SW 1271 (cell line): ENCODE measurements around the gene SLC35F2.
"Not testable (repeated sequence)": the region's sequence is repeated elsewhere in the genome, so short reads cannot be mapped to it uniquely, and the experiment has no call there.

Experiments
- DNase-seq, 2 experiments: peaks; one replicate each; lab custom pipeline; 2025; lab: John Stamatoyannopoulos, UW

The SLC35F2 gene, protein sequence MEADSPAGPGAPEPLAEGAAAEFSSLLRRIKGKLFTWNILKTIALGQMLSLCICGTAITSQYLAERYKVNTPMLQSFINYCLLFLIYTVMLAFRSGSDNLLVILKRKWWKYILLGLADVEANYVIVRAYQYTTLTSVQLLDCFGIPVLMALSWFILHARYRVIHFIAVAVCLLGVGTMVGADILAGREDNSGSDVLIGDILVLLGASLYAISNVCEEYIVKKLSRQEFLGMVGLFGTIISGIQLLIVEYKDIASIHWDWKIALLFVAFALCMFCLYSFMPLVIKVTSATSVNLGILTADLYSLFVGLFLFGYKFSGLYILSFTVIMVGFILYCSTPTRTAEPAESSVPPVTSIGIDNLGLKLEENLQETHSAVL

DNA sequence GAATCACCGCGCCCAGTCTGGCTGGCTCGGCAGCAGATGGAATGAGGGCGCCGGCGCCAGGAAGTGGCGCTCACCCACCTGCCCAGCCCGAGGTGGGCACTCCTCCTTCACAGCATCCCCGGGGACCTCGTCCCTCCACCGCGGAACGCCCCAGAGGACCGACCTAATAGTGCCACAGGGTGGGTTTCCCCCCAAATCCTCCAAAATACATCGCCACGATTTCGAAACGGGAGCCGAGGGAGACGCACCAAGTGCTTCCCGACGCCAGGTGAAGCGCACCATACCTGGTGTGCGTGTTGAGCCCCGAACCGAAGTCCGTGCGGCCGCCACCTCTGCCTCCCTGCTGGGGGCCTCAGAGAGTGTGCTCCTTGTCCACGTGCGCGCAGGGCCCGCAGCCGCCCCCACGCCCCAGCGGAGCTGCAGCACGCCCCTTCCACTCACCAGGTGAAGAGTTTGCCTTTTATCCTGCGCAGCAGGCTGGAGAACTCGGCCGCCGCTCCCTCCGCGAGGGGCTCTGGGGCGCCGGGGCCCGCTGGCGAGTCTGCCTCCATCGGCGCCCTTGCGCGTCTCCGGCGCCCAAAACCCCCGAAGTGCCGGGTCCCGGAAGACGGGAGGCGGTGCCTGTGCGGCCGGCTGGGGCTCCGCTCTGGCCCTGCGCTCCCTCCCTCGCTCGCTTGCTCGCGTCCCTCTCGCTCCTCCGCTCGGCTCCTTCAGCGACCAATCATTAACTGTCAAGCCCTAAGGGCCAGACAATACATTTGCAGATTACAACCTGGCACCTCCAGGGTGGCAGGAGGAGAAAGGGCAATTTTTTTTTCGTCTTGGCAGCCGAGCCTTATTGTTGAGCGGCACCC lies at the start of gene SLC35F2:
Gene SLC35F2 (minus strand): TSS at position 571 of the 854 bp plus-strand sequence. CDS start 20 bp downstream, at position 551.
- DNase-seq, result peak; percentile 87 to 95

DNA sequence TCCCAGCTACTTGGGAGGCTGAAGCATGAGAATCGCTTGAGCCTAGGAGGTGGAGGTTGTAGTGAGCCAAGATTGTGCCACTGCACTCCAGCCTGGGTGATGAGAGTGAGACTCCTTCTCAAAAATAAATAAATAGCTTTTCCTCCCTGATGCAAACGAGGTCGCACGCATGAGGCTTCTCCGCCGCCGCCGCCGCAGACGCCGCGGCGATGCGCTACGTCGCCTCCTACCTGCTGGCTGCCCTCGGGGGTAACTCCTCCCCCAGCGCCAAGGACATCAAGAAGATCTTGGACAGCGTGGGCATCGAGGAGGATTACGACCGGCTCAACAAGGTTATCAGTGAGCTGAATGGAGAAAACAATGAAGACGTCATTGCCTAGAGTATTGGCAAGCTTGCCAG lies 49.6 kb upstream of the SLC35F2 start:
- no peak for DNase-seq

DNA sequence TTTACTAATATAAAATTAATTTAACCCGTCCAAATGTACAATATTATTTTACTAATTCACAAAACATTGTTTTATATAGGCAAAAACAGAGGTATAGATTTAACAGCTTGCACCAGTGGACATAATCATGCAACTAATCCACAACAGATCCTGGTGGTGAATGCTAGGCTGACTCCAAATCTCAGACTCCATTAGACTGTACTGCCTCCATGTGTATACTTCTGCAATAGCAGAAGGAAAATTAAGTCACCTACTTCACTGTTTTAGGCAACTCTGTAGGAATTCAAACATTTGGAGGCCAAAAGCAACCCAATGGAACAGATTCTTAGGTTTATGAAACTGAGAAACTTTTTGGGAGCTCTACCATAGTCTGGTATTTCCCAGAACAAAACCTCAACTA lies 39.7 kb upstream of the SLC35F2 start:
- peak; percentile 40 to 85 for DNase-seq

DNA sequence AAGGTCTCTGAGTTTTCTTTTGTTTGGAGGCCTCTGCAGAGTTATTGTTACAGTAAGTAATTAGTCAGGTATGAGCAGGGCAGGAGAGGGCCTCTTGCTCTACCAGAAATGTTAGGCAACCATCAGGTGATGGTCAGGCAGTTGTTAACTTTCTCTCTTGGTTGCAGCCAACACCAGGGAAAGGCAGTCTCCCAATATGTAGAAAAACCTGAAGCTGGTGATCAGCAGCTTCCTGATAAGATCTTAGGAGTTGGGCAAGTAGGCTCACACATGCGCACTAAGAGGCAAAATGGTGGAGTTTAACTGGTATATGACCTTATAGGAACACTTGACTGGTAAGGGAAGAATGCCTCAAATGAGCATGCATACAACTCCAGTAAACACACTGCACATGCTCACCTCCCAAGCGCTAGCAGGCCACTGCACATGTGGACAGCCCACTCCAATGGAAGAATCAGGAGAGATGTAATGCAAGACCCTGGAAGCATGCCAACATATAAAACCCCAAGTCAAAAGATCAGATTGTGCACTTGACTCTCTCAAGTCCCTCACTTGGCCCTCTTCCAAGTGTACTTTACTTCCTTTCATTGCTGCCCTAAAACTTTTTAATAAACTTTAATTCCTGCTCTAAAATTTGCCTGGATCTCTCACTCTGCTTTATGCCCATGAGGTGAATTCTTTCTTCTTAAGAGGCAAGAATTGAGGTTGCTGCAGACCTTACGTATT lies 23.7 kb upstream of the SLC35F2 start:
- DNase-seq, result no peak

DNA sequence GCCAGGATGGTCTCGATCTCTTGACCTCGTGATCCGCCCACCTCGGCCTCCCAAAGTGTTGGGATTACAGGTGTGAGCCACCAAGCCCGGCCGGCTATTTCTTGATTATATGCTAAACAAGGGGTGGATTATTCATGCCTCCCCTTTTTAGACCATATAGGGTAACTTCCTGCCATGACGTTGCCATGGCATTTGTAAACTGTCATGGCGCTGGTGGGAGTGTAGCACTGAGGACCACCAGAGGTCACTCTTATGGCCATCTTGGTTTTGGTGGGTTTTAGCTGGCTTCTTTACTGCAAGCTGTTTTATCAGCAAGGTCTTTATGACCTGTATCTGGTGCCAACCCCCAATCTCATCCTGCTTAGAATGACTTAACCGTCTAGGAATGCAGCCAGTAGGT lies 22.9 kb upstream of the SLC35F2 start:
- DNase-seq, result not testable (repeated sequence)

DNA sequence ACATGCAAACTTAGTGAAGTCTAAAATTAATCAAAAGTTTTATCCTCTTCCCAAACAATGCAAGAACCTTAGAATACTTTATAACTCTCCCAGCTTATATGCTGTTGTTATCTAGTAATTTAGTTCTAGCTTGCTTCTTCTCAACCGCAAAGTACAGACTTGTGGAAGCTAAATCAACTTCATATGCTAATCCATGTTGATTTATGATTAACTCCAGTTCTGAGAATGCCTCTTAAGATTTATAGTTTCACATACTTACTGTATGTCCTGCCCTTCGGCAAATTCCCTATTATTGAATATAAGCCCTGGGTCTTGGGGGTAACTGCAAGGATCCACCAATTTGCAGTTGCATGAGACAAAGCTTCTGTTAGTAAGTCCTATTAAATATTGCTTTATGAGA lies 17.6 kb upstream of the SLC35F2 start:
- no peak for DNase-seq

DNA sequence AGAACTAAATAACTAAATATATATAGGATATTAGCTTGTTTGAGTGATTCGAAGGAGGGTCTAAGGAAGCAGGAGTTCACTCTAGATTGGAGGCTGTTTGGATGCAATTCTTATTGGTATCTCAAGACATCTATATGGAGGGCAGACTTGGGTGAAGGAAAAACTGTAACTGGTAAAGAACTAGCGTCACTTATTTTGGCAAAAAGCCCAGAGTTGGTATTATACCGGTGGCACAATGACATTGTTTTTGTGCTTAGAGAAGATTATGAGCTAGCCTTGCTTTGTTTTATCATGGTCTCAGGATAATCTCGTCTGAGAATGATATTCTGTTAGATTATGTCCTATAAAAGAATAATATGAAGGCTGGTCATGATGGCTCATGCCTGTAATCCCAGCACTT lies 6.0 kb upstream of the SLC35F2 start:
- DNase-seq, result no peak

DNA sequence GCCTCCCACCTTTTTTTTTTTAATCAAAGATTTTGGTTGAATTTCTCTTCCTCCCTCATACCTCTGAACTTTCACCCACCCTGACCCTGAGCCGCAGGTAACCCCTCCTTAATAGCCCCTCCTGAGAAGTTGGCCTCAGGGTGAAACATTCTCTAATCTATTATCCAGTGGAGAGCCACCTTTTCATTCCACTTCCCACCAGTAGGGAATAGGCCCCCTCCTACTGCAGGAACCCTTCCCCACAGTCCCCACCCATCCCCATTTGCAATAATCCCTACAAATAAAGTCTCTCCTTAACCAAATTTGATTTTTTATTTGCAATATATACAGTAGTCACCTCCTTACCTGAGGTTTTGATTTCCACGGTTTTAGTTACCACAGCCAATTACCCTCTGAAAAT lies 2.1 kb upstream of the SLC35F2 start:
- no peak for DNase-seq

DNA sequence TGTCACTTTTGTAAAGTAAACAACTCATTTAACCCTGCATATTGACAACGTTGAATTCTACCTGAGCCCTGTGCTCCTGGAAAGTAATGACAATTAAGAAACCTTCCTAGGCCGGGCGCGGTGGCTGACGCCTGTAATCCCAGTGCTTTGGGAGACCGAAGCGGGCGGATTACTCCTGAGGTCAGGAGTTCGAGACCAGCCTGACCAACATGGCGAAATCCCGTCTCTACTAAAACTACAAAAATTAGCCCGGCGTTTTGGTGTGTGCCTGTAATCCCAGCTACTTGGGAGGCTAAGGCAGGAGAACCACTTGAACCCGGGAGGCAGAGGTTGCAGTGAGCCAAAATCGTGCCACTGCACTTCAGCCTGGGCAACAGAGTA lies 1.6 kb upstream of the SLC35F2 start:
- not testable (repeated sequence) for DNase-seq

DNA sequence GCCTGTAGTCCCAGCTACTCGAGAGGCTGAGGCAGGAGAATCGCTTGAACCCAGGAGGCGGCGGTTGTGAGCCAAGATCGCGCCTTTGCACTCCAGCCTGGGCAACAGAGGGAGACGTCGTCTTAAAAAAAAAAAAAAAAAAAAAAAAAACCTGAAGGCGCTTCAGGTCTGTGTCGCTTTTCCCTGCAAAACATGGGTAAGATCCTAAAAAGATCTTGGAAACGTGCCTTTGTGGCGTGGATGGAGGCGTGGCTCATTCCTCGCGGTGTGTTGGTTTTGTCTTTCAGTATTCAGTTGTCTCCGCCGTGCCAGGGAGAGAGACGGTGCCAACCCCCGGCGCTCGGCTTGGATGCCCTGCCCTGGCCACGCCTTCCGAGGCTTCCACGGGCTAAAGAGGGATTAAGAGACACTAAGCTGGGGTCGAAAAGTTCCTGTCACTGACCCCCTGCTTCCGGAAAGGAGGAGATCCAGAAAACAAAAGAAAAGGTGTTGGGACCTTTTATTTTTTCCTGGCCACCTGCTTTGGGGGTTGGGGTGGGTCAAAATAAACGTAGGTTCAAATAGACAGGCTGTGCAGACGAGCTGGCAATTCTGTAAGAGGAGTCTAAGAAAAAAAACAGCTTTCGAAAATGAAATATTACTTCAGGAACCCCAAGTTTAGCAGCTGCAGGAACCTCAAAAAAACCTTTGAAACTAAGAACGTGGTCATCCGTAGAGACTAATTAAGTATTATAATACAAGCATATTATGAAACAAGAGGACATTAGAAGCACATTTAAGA lies 1.1 kb upstream of the SLC35F2 start:
- DNase-seq, result peak; percentile 50 to 81

DNA sequence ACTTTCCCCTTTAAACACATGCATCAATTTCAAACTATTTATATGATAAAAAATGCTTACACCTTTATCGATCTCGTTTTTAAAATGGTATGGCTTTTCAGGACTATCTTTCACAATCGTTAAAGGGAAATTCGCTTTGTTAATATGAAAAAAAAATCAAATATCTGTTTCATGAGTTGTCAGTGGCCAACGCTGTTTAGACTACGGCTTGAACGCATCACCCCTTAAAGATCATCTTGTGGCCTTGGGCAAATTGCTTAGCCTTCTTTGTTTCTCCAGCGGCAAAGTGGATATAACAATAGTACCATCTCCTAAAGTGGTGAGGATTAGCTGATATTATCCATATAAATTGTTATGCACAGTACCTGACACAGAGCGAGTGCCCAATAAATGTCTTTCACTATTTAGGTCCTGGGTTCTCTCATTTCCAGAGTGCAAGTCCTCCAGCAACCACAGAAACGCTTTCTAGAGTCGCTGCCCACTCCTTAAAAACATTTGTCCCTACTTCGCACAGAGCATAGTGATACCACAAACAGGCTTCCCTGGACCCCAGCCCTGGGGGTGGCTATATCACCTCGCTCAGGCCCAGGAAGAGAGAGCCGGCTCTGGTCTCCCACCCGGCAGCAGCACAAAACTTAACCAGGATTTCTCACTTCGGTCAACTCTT lies 904 bp downstream of the SLC35F2 start:
- DNase-seq, result peak in 1 of 2 experiments; percentile 60

DNA sequence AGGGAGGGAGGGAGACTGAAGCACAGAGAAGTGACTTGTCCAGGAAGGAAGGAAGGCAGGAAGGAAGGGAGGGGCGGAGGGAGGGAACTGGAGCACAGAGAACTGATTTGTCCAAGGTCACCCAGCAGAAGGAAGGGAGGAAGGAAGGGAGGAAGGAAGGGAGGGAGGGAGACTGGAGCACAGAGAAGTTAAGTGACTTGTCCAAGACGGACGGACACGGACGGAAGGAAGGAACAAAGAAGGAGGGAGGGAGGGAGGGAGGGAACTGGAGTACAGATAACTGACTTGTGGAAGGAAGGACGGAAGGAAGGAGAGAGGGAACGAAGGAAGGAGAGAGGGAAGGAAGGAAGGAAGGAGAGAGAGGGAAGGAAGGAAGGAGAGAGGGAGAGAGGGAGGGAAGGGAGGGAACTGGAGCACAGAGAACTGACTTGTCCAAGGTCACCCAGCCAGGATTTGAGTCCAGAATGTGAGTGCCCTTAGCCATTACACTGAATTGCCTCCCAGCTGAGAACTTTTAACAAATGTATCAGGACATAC lies 1.5 kb downstream of the SLC35F2 start:
- DNase-seq, result peak in 1 of 2 experiments; percentile 69

DNA sequence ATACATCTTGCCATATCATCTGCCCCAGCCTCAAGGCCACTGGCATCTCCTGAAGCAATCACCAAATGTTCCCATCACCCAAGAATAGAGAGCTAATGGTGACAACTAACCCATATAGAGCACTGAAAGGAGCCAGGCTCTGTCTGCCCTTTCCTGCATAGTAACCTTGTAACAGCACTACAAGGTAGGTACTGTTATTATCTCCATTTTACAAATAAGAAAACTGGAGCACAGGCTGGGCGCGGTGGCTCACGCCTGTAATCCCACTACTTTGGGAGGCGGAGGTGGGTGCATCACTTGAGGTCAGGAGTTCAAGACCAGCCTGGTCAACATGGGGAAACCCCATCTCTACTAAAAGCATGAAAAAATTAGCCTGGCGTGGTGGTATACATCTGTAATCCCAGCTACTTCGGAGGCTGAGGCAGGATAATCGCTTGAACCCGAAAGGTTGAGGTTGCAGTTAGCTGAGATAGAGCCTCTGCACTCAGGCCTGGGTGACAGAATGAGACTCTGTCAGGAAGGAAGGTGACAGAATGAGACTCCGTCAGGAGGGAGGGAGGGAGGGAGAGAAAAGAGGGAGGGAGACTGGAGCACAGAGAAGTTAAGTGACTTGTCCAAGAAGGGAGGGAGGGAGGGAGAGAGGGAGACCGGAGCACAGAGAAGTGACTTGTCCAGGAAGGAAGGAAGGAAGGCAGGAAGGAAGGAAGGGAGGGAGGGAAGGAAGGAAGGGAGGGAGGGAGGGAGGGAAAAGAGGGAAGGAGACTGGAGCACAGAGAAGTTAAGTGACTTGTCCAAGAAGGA lies 2.2 kb downstream of the SLC35F2 start:
- DNase-seq, result peak in 1 of 2 experiments; percentile 69

DNA sequence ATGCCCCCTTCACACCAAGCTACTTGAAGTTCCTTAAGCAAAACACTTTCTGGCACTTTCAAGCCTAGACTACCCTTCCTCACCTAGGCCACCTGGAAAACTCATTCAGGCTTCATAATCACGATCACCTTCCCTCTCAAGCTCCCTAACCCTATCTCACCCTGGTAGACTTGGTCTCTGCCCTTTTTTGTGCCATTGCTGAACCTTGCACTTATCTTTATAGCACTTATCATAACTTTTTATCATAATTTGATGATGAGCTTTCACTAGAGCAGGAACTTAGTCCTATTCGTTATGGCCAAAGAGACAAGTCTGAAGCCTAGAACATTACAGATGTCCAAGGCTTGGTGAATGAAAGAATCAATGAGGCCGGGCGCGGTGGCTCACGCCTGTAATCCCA lies 5.5 kb downstream of the SLC35F2 start:
- DNase-seq, result no peak

DNA sequence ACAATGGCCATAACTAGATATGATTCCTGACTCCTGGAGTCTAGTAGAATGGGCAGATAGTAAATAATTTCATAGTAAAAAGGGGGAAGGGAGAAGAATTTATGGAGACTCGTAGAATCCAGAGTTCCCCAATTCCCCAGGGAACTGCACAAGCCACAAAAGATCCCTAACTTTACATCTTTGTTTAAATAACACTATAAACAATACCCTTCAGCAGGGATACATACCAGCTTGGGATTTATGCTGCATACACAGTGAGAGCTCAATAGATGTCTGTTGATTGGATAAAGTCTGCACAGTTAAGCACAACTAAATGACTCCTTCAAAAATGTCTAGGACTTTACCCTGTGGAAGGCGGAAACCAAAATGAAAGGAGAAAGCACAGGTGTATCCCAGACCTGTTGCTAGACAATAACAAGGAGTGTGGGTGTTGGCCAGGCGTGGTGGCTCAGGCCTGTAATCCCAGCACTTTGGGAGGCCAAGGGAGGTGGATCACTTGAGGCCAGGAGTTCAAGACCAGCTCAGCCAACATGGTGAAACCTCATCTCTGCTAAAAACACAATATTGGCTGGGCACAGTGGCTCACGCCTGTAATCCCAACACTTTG lies 6.8 kb downstream of the SLC35F2 start:
- no peak for DNase-seq

DNA sequence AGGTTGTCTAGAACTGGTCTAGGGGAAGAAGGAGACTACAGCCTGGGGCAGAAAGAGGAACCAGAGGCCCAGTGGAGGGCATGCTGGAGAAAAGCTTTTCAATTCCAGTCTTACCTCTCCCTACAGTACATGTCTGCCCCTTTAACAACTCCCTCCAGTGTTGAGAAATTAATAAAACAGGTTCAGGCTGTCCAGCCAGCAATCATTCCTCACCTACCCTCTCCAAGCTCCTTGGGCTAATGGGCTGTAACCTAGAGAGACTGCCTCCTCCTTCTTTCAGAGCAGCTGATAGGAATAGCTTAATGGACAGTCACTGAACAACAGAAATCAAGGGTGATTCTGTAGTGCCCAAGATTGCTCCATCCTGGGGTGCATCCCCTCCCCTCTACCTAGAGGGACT lies 8.8 kb downstream of the SLC35F2 start:
- DNase-seq, result peak in 1 of 2 experiments; percentile 51

DNA sequence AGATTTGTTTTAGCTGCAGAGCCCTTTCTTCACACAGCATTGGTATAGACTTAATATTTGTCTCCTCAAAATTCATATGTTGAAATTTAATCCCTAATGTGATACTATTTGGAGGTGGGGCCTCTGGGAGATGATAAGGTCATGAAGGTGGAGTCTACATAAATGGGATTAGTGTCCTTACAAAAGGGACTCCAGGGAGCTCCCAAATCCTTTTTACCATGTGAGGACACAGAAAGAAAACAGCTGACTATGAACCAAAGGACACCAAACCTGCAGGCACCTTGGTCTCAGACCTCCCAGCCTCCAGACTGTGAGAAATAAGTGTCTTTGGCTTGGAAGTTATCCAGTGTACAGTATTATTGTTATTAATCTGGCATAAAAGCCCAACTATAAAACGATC lies 10.2 kb downstream of the SLC35F2 start:
- DNase-seq, result no peak

DNA sequence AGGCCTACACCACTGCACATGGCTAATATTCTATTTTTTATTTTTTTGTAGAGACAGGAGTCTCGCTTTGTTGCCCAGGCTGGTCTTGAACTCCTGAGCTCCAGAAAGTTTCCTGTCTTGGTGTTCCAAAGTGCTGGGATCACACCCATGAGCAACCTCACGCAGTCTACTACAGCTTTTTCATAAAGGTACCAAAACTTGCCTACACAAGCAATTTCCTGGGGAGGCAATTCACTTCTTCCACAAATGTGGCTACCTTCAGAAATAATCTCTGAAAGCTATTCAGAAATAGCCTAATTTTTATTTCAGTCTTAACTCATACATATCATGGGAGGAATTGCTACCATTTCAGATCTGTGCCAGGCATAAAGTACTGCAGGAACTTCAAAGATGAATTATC lies 11.4 kb downstream of the SLC35F2 start:
- DNase-seq, result no peak

DNA sequence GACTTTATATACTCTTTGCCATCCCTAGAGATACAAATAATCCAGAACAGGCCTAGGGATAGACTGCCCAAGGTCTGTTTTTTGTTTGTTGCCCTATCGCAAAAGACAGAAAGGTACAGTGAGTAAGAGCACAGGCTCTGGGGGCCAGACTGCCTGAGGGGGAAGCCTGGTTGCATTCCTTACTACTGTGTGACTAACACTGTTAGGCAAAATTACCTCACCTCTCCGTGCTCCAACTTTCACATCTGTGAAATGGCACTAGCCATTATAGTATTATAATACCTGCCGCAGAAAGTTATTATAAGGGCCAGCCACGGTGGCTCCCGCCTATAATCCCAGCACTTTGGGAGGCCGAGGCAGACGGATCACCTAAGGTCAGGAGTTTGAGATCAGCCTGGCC lies 14.5 kb downstream of the SLC35F2 start:
- peak; percentile 45 to 80 for DNase-seq
